Activated CD8-positive, alpha-beta memory T cell treated with anti-CD3 and anti-CD28 coated beads, Interleukin-2, amount 50 U/mL, for 48 hours (primary cell): Measurements from ENCODE around the gene TEX19.
"Not testable (repeated sequence)": the region's sequence is repeated elsewhere in the genome, so short reads cannot be mapped to it uniquely, and the experiment has no call there.

Experiments
- DNase-seq: peaks from one replicate; pipeline ENCODE4 v3.0.0-alpha.2; 2020

Gene TEX19

GRCh38 chr17:82359451-82360074 is 516 bp downstream of the TEX19 start:
- DNase-seq = not testable (repeated sequence)

GRCh38 chr17:82361885-82362633 is 3.0 kb downstream of the TEX19 start:
- DNase-seq = no peak

- no peak for DNase-seq
Observed at GRCh38 chr17:82365606-82366295, 6.7 kb downstream of the TEX19 start.

GRCh38 chr17:82366749-82367148 is 7.7 kb downstream of the TEX19 start:
- DNase-seq = no peak

GRCh38 chr17:82367724-82368524 is 8.9 kb downstream of the TEX19 start:
- DNase-seq = no peak

- DNase-seq = no peak
Observed at GRCh38 chr17:82369211-82369610, 10.2 kb downstream of the TEX19 start.

- no peak for DNase-seq
Observed at GRCh38 chr17:82370471-82371332, 11.7 kb downstream of the TEX19 start.

GRCh38 chr17:82371333-82372248 is 12.5 kb downstream of the TEX19 start, which contains the start of gene UTS2R:
TSS of gene UTS2R (plus strand) at chr17:82371765. CDS start at chr17:82374325, 2,560 bp downstream.
- no peak for DNase-seq

- no peak for DNase-seq
Observed at GRCh38 chr17:82372249-82373071, 13.4 kb downstream of the TEX19 start.

- DNase-seq = not testable (repeated sequence)
Observed at GRCh38 chr17:82373072-82373452, 14.0 kb downstream of the TEX19 start.

GRCh38 chr17:82373731-82374625 is 14.9 kb downstream of the TEX19 start:
- no peak for DNase-seq

GRCh38 chr17:82374626-82375331 is 15.7 kb downstream of the TEX19 start:
- DNase-seq = no peak

GRCh38 chr17:82375359-82376041 is 16.5 kb downstream of the TEX19 start:
- no peak for DNase-seq

- no peak for DNase-seq
Observed at GRCh38 chr17:82376042-82376730, 17.1 kb downstream of the TEX19 start.

GRCh38 chr17:82377294-82377693 is 18.2 kb downstream of the TEX19 start:
- DNase-seq = not testable (repeated sequence)

- no peak for DNase-seq
Observed at GRCh38 chr17:82377924-82378740, 19.1 kb downstream of the TEX19 start.
